ENCODE data around the gene PRKCZ. TPM values are rescaled to one million over a fixed set of nuclear protein-coding genes. Genes with fewer than 3 reads are reported as not detected.

PRKCZ gene
- total RNA-seq, 2 donors from 2014 or later: 50.4 to 72.2 TPM

DNA sequence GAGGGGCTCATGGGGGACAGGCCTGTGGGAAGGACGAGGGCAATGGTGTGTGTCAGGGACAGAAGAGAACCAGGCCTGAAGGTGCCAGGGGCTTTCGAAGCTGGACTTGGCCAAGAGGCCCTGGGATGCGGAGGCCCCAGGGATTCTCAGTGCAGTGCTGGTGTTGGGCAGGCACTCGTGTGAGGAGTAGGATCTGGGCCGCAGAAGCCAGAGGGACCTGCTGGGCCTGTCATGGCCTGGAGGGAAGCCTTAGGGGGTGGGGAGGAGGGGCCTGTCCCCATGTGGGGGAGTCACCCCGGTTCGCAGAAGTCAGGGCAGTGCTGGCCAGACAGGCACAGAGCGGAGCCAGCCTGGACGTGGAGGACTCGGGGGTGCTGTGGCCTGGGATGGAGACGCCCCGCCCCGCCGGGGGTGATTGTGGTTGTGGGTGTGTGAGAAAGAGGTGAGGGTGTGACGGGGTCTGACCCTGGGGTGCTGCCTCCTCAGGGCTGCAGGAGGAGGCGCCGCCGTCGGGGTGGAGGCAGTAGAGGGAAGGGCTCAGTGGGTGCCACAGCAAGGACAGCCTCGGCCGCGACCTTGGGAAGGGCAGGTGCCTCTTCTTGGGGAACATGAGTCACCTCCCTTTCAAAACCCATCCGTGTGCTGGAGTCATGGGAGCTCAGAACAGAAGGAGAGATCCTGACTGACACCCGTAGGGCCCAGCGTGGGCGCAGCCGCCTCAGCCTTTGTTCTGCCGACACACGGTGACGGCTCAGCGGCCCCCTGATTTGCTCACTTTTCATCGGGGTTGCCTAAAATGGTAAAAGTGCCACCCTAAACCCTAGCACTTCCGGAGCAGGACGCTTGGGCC lies 110.5 kb downstream of the PRKCZ start:
- intact Hi-C loops (cut with DNase I): no loop called here
- Histone ChIP-seq H3K9ac (ENCODE audit: low read depth in 2 of 2, low read length in 2 of 2) (no peak overlapping the region), H3K36me3 (no peaks in the 10 kb centered on the region), H3K9me3 (no peaks in the 10 kb centered on the region), H3K4me1 (no peaks in the 10 kb centered on the region), H3K4me3 (no peak overlapping the region), H3K27me3 (no peaks in the 10 kb centered on the region), H3K27ac (no peak overlapping the region)
- DNase-seq: no peak
- TF ChIP-seq, protein P1, sequence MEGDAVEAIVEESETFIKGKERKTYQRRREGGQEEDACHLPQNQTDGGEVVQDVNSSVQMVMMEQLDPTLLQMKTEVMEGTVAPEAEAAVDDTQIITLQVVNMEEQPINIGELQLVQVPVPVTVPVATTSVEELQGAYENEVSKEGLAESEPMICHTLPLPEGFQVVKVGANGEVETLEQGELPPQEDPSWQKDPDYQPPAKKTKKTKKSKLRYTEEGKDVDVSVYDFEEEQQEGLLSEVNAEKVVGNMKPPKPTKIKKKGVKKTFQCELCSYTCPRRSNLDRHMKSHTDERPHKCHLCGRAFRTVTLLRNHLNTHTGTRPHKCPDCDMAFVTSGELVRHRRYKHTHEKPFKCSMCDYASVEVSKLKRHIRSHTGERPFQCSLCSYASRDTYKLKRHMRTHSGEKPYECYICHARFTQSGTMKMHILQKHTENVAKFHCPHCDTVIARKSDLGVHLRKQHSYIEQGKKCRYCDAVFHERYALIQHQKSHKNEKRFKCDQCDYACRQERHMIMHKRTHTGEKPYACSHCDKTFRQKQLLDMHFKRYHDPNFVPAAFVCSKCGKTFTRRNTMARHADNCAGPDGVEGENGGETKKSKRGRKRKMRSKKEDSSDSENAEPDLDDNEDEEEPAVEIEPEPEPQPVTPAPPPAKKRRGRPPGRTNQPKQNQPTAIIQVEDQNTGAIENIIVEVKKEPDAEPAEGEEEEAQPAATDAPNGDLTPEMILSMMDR (IDR thresholded peaks at IDR 0.05): no peak

DNA sequence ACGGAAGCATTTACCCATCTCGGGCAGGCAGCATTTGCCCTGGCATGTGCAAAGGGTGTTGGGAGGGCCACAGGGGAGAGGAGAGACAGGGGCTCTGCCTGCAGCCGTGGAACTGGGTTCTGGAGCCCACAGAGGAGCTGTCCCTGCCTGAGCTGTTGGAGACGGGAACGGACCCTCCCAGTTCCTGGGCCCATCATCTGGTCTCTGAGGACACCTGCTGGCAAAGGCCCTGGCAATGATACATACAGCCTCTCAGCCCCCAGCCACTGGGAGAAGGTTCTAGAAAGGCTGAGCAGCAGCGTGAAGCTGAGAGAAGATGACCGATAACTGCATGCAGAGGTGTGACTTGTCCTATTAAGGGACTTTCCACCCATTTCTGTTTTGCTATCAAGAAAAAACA lies 113.0 kb downstream of the PRKCZ start:
- intact Hi-C loops (cut with DNase I): no loop called here
- H3K4me1 ChIP-seq: no peaks in the 10 kb centered on the region
- no peaks in the 10 kb centered on the region for H3K36me3 ChIP-seq
- no peak overlapping the region for H3K27ac ChIP-seq
- no peaks in the 10 kb centered on the region for H3K27me3 ChIP-seq
- no peak for DNase-seq
- no peak overlapping the region for H3K4me3 ChIP-seq
- H3K9ac ChIP-seq (ENCODE audit: low read depth in 2 of 2, low read length in 2 of 2): no peak overlapping the region
- H3K9me3 ChIP-seq: no peaks in the 10 kb centered on the region
- TF ChIP-seq, protein P1 (IDR thresholded peaks at IDR 0.05): no peak

DNA sequence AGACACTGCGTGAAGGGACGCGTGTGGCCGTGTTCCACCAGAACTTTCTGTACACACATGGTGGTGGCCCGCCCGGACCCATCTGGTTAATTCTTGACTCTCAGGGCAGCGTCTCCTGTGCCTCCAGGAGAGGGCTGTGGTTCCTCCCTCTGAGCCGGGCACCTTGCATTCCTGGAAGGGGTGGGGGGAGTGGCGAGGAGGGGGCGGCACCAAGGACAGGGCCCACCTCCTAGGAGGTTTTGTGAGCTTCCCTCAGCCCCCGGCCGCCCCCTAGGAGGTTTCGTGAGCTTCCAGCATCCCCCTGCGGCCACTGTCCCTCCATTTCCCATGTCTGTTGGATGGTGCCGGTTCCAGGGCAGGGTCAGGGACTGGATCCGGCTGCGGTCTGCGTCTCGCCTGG lies 115.4 kb downstream of the PRKCZ start:
- no peaks in the 10 kb centered on the region for H3K36me3 ChIP-seq
- H3K4me1 ChIP-seq: no peaks in the 10 kb centered on the region
- TF ChIP-seq, protein P1 (IDR thresholded peaks at IDR 0.05): no peak
- intact Hi-C loops (cut with DNase I): no loop called here
- no peak for DNase-seq
- H3K9me3 ChIP-seq: no peaks in the 10 kb centered on the region
- H3K4me3 ChIP-seq: no peak overlapping the region
- H3K9ac ChIP-seq (ENCODE audit: low read depth in 2 of 2, low read length in 2 of 2): no peak overlapping the region
- H3K27ac ChIP-seq: no peak overlapping the region
- H3K27me3 ChIP-seq: no peaks in the 10 kb centered on the region

DNA sequence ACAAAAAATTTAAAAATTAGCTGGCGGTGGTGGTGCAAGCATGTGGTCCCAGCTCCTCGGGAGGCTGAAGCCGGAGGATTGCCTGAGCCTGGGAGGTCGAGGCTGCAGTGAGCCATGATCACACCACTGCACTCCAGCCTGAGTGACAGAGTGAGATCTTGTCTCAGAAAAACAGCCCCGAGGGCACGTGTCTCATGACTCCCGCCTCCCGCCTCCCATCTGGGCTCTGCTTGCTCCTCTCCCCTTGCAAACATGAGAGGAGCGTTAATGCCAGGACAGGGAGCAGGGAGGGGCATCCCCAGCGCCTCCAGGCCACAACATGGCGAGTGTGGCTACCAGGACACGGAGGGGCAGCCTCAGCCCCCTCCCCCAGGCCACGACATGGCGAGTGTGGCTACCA lies 116.0 kb downstream of the PRKCZ start:
- Histone ChIP-seq H3K36me3 (no peaks in the 10 kb centered on the region), H3K4me1 (no peaks in the 10 kb centered on the region), H3K9me3 (no peaks in the 10 kb centered on the region), H3K27ac (no peak overlapping the region), H3K9ac (ENCODE audit: low read depth in 2 of 2, low read length in 2 of 2) (no peak overlapping the region), H3K4me3 (no peak overlapping the region), H3K27me3 (no peaks in the 10 kb centered on the region)
- TF ChIP-seq, protein P1 (IDR thresholded peaks at IDR 0.05): no peak
- intact Hi-C loops (cut with DNase I): no loop called here
- no peak for DNase-seq

DNA sequence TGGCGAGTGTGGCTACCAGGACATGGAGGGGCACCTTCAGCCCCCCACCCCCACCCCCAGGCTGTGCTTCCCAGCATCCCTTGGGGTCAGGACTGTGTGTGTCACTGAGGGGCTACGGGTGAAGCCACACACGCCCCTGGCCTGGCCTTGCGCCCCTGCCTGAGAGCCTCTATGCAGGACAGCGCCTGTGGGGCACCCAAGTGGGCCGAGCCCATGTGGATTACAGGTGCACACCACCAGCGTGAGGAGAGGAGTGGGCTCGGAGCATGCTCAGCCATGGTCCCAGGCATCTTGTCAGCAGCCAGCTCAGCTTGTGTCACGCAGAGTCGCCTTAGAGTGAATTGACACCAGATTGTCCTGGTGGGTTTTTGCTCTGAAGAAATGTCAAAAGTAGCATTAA lies 116.5 kb downstream of the PRKCZ start:
- Histone ChIP-seq H3K27ac (no peak overlapping the region), H3K9me3 (no peaks in the 10 kb centered on the region), H3K4me1 (no peaks in the 10 kb centered on the region), H3K36me3 (no peaks in the 10 kb centered on the region), H3K9ac (ENCODE audit: low read depth in 2 of 2, low read length in 2 of 2) (no peak overlapping the region), H3K27me3 (no peaks in the 10 kb centered on the region), H3K4me3 (no peak overlapping the region)
- intact Hi-C loops (cut with DNase I): no loop called here
- no peak for DNase-seq
- TF ChIP-seq, protein P1 (IDR thresholded peaks at IDR 0.05): no peak

All from colonic mucosa (tissue), 4 donors.